Hematopoietic multipotent progenitor cell treated with erythropoietin and hydrocortisone succinate and interleukin-3 and kit ligand, for 4 days (in vitro differentiated cells): ENCODE results near the gene C10orf71.

Experiments
- DNase-seq: peaks from one replicate; pipeline ENCODE4 v3.0.0-alpha.2; 2015

C10orf71 gene

GRCh38 chr10:49348593-49348992, 49.6 kb downstream of the C10orf71 start:
- no peak for DNase-seq

- DNase-seq: no peak
These were observed 50.4 kb downstream of the C10orf71 start for GRCh38 chr10:49349390-49349789.

GRCh38 chr10:49350138-49350537, 51.2 kb downstream of the C10orf71 start:
- DNase-seq: no peak

GRCh38 chr10:49350846-49351532, 52.0 kb downstream of the C10orf71 start:
- DNase-seq: no peak

- no peak for DNase-seq
These were observed 52.7 kb downstream of the C10orf71 start for GRCh38 chr10:49351669-49352068.

- DNase-seq: no peak
These were observed 53.4 kb downstream of the C10orf71 start for GRCh38 chr10:49352323-49352722.

- no peak for DNase-seq
These were observed 54.3 kb downstream of the C10orf71 start for GRCh38 chr10:49353026-49353894.

- no peak for DNase-seq
These were observed 55.1 kb downstream of the C10orf71 start for GRCh38 chr10:49353895-49354566.

- no peak for DNase-seq
These were observed 55.6 kb downstream of the C10orf71 start for GRCh38 chr10:49354593-49354992.

GRCh38 chr10:49355221-49355620, 56.3 kb downstream of the C10orf71 start:
- DNase-seq: no peak

- no peak for DNase-seq
These were observed 57.2 kb downstream of the C10orf71 start for GRCh38 chr10:49356181-49356580.

GRCh38 chr10:49356944-49357343, 58.0 kb downstream of the C10orf71 start:
- DNase-seq: no peak

- DNase-seq: no peak
These were observed 58.9 kb downstream of the C10orf71 start for GRCh38 chr10:49357910-49358309.

GRCh38 chr10:49359349-49360270, 60.6 kb downstream of the C10orf71 start:
- DNase-seq: no peak

- peak; percentile 74 for DNase-seq
These were observed 61.6 kb downstream of the C10orf71 start for GRCh38 chr10:49360271-49361177.

GRCh38 chr10:49361178-49361554, 62.2 kb downstream of the C10orf71 start:
- no peak for DNase-seq

GRCh38 chr10:49361735-49362568, 63.0 kb downstream of the C10orf71 start:
- DNase-seq: no peak

GRCh38 chr10:49362596-49363260, 63.8 kb downstream of the C10orf71 start:
- DNase-seq: no peak

GRCh38 chr10:49363309-49364031, 64.5 kb downstream of the C10orf71 start:
- no peak for DNase-seq
